Transverse colon (tissue), 4 donors: ENCODE results near the gene MPRIP. TPM values are rescaled to one million over a fixed set of nuclear protein-coding genes. Genes with fewer than 3 reads are reported as not detected.

ENCODE experiments used
- DNase-seq: peaks from one replicate; pipeline ENCODE4 v3.0.0-alpha.2; 2019
- H3K27ac ChIP-seq, 4 donors: fragments of 200-600 bp; sonication (generic); 2 replicates each; pipeline ENCODE4 v1.5.1; 2016 to 2018; ENCODE audit warnings: inconsistent platforms in 4 of 4
- H3K27me3 ChIP-seq: fragments of 200-600 bp; sonication (generic); 2 replicates; pipeline ENCODE4 v1.5.1; 2017; ENCODE audit warnings: inconsistent platforms
- H3K36me3 ChIP-seq, 4 donors: fragments of 200-600 bp; sonication (generic); 2 replicates each; pipeline ENCODE4 v1.5.1; 2017 to 2019; ENCODE audit warnings: inconsistent platforms in 4 of 4
- H3K4me1 ChIP-seq, 4 donors: fragments of 200-600 bp; sonication (generic); 2 replicates each; pipeline ENCODE4 v1.5.1; 2017 to 2020; ENCODE audit warnings: inconsistent platforms in 4 of 4
- H3K4me3 ChIP-seq, 4 donors: fragments of 200-600 bp; sonication (generic); 1 replicate in 1 of 4; 2 replicates in 3 of 4; pipeline versions ENCODE4 v1.5.1 to v1.6.1; 2017 to 2019; ENCODE audit warnings: inconsistent platforms in 4 of 4
- H3K9me3 ChIP-seq, 2 donors: fragments of 200-600 bp; sonication (generic); 2 replicates each; pipeline ENCODE4 v1.5.1; 2017 to 2019; ENCODE audit warnings: inconsistent platforms in 2 of 2
- EP300 ChIP-seq: sonication (generic); formaldehyde crosslinking; IDR thresholded peaks from one replicate; pipeline ENCODE4 v1.6.1; 2017; ENCODE audit warnings: antibody characterized with exemption, low read depth
- POLR2A ChIP-seq: fragments of 450-650 bp; IDR thresholded peaks from one replicate; pipeline ENCODE4 v1.6.1; 2016; ENCODE audit warnings: antibody characterized with exemption, mild to moderate bottlenecking, moderate library complexity
- POLR2AphosphoS5 ChIP-seq, 3 donors: sonication (generic); formaldehyde crosslinking; IDR thresholded peaks; one replicate each; pipeline ENCODE4 v1.6.1; 2016; ENCODE audit warnings: antibody characterized with exemption in 3 of 3
- WGBS, 2 donors: methylation state at CpG; one replicate each; pipeline ENCODE4 v1.1.5; 2018; ENCODE audit warnings: low coverage in 1 of 2; 5-methylcytosine and 5-hydroxymethylcytosine counted together
- in situ Hi-C, 4 donors: fragments of 200-750 bp; cut with MboI; loops; one replicate each; pipeline versions ENCODE4 v1.15.0 to v1.15.1; 2017; ENCODE audit warnings: low sequenced_read_pairs in 3 of 4, low pct_ligation_motif_present in 1 of 4, low pct_unique_long_range_greater_than_20kb in 1 of 4
- intact Hi-C: fragments of 100-400 bp; cut with DNase I; formaldehyde crosslinking; loops from one replicate; pipeline ENCODE4 v1.15.1; 2023; ENCODE audit warnings: low total_unique reads
- total RNA-seq, 4 donors: library from RNA; depleted of rRNA; stranded (reverse); fragments of >200 nt; gene quantifications; one replicate each; pipeline ENCODE4 v1.1.0, GENCODE V29; 2016
- TF ChIP-seq, protein P1 (sequence below), 5 experiments: fragments of 200-600 bp in 3 of 5; fragments of 450-650 bp in 2 of 5; sonication (generic) in 3 of 5; IDR thresholded peaks; 1 replicate in 2 of 5; 2 replicates in 3 of 5; pipeline ENCODE4 v1.5.1; 2016 to 2017; ENCODE audit warnings: antibody characterized with exemption in 5 of 5, inconsistent platforms in 3 of 5, mild to moderate bottlenecking in 2 of 5, moderate library complexity in 1 of 5

Gene MPRIP
- total RNA-seq, 4 donors from 2014 or later: 124 to 368 (median 158) TPM

DNA sequence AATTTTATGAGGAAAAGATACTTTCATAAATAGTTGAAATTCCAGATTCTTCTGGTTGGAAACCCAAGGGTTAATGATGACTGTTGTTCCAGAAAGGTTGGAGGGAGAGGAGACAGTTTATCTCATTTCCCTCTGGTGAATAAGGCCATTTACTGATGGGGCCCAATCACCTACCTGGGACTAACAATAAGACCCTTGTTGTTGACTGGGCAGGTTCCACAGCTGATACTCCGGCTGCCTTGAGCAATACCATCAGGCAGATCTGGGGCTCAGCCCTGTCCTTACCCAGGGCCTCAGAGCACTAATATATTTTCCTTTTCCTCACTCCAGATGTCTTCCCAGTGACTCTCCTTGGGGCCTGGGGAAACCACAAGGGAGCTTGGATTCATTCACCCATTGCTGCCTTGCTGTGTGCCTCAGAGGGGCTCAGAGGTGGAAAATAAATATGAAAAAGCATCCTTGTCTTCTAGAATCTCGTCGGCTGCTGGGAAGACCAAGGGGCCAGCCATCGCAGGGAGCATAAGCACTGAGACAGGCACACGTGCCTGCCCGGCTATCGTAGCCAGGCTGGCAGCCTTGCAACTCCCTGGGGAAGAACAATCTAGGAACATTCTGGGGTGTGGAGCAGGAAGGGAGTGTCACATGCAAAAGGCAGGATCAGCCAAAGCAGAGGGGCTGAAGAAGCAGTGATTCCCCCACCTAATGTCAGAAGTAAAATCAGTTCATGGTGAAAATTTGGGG lies 54.4 kb downstream of the MPRIP start:
- Histone ChIP-seq H3K4me1 (peaks cover 12 to 60% (median 26%) of the 10 kb centered on the region in 4 donors), H3K27me3 (no peaks in the 10 kb centered on the region), H3K36me3 (no peaks in the 10 kb centered on the region), H3K27ac (peak overlapping the region; percentile 38 to 55 (median 48)), H3K4me3 (no peak overlapping the region), H3K9me3 (no peaks in the 10 kb centered on the region)
- intact Hi-C loops: no loop called here
- peak; percentile 41 for DNase-seq
- TF ChIP-seq EP300: no peak
- TF ChIP-seq POLR2A: no peak
- TF ChIP-seq, protein P1, sequence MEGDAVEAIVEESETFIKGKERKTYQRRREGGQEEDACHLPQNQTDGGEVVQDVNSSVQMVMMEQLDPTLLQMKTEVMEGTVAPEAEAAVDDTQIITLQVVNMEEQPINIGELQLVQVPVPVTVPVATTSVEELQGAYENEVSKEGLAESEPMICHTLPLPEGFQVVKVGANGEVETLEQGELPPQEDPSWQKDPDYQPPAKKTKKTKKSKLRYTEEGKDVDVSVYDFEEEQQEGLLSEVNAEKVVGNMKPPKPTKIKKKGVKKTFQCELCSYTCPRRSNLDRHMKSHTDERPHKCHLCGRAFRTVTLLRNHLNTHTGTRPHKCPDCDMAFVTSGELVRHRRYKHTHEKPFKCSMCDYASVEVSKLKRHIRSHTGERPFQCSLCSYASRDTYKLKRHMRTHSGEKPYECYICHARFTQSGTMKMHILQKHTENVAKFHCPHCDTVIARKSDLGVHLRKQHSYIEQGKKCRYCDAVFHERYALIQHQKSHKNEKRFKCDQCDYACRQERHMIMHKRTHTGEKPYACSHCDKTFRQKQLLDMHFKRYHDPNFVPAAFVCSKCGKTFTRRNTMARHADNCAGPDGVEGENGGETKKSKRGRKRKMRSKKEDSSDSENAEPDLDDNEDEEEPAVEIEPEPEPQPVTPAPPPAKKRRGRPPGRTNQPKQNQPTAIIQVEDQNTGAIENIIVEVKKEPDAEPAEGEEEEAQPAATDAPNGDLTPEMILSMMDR (IDR thresholded peaks at IDR 0.05): no peak
- no peak for TF ChIP-seq POLR2AphosphoS5 (IDR thresholded peaks at IDR 0.05)
- WGBS, 2 donors: 45% methylated on average over 7 of the region's 7 CpGs; no CpG with 5 or more reads in 1 of the 2 donors
- in situ Hi-C loops: no loop called here

DNA sequence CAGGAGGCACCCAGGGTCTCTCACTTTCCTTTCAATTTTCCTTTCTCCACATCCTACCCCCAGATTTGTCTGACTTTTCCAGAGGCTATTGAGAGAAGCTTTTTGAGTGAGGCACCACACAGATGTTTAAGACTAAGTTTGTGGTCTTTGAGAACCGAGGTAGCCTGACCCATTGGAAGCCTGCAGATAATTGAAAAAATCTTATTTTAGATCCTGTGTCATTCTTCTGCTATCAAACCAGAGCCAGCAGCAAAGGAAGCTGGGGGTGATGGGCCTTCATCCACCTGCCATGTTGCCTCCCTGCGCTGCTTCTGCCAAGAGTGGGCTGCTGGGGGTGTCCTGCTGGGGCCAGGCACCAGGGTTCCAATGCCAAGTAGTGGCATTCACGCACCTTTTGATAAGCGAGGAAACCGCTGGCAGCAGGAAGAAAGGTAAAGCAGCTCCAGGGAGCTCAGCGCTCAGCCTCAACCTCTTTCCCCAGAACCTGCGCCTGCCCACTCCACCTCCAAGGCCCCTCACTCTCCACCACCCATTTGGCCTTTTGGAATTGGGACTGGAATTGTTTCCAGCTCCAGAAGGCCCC lies 55.6 kb downstream of the MPRIP start:
- H3K4me1 ChIP-seq: peaks cover 12 to 49% (median 25%) of the 10 kb centered on the region in 4 donors
- WGBS, 2 donors: 92% methylated on average over 7 of the region's 7 CpGs; no CpG with 5 or more reads in 1 of the 2 donors
- no peaks in the 10 kb centered on the region for H3K36me3 ChIP-seq
- in situ Hi-C loops (no loop called here), intact Hi-C loops (no loop called here)
- no peaks in the 10 kb centered on the region for H3K9me3 ChIP-seq
- TF ChIP-seq, protein P1 (IDR thresholded peaks at IDR 0.05): no peak
- TF ChIP-seq POLR2AphosphoS5 (IDR thresholded peaks at IDR 0.05) (no peak), EP300 (no peak), POLR2A (no peak)
- peak overlapping the region; percentile 44 to 61 (median 53) for H3K27ac ChIP-seq
- H3K27me3 ChIP-seq: no peaks in the 10 kb centered on the region
- DNase-seq: no peak
- H3K4me3 ChIP-seq: no peak overlapping the region

DNA sequence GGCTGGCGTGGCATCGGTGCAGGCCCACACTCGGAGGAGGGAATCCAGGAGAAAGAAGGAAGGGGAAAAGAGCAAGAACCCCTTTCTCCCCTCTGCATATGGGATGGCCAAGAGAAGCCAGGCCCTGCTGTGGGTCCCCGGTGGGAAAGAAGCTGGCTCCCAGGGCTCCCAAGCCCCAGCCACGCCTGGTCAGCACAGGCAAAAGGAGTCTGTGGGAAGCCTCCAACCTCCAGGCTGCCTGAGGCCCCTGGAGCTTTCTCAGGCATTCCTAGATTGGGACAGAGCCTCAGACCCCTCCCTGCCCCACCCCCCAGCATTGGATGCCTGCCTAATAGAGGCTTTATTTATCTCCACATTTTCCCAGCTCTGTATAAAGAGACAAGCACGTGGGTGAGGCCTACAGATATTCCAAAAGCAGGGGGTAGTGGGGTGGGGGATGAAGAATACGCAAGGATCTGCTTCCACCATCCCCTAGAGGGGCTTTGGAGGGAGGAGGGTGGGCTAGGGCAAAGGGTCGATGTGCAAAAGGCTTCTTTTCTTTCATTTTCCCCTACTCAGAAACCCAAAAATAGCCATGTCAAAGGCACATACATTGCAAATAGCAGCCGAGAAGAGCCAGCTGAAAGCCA lies 56.4 kb downstream of the MPRIP start:
- no peak for DNase-seq
- no peak for TF ChIP-seq POLR2AphosphoS5 (IDR thresholded peaks at IDR 0.05)
- TF ChIP-seq POLR2A: no peak
- TF ChIP-seq EP300: no peak
- TF ChIP-seq, protein P1 (IDR thresholded peaks at IDR 0.05): no peak
- no peaks in the 10 kb centered on the region for H3K36me3 ChIP-seq
- WGBS, 2 donors: 68% methylated on average over 9 of the region's 9 CpGs; no CpG with 5 or more reads in 1 of the 2 donors
- H3K4me3 ChIP-seq: no peak overlapping the region
- in situ Hi-C loops: no loop called here
- intact Hi-C loops: no loop called here
- H3K9me3 ChIP-seq: no peaks in the 10 kb centered on the region
- H3K27me3 ChIP-seq: no peaks in the 10 kb centered on the region
- peak overlapping the region; percentile 44 to 61 (median 53) for H3K27ac ChIP-seq
- peaks cover 12 to 41% (median 25%) of the 10 kb centered on the region in 4 donors for H3K4me1 ChIP-seq

DNA sequence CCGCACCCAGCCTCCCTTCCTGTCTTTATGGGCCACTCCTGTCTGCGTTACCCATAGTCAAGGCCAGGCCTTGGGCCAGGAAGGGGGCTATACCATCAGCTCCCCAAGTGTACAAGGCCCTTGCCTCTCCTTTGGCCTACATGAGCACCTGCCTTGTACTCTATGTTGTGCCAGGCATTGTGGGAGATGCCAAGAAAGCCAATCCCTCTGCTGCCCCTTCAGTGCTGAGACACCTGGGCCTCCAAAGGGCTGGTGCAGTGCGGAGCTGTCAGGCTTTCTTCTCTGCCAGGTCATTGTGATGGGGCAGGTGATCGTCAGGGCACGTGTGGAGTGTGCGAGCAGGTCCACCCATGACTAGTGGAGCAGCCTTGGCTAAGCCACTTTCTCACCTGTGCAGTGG lies 59.9 kb downstream of the MPRIP start:
- Histone ChIP-seq H3K9me3 (no peaks in the 10 kb centered on the region), H3K4me1 (peaks cover 8 to 27% (median 21%) of the 10 kb centered on the region in 4 donors), H3K27me3 (no peaks in the 10 kb centered on the region), H3K4me3 (no peak overlapping the region), H3K27ac (no peak overlapping the region), H3K36me3 (no peaks in the 10 kb centered on the region)
- intact Hi-C loops: no loop called here
- no peak for DNase-seq
- no peak for TF ChIP-seq EP300
- TF ChIP-seq, protein P1 (IDR thresholded peaks at IDR 0.05): no peak
- TF ChIP-seq POLR2AphosphoS5 (IDR thresholded peaks at IDR 0.05): no peak
- no peak for TF ChIP-seq POLR2A
- in situ Hi-C loops: no loop called here
- 92% methylated on average over 5 of the region's 6 CpGs; no CpG with 5 or more reads in 1 of the 2 donors for WGBS, 2 donors
